Mesendoderm (in vitro differentiated cells): ENCODE measurements around the gene PHACTR1.

Experiments used
- DNase-seq: peaks from one replicate; pipeline ENCODE4 v3.0.0; 2013
- H2AK5ac ChIP-seq: 2 replicates; pipeline ENCODE4 v1.6.1; 2013; ENCODE audit warnings: low read length, inconsistent platforms
- H2BK120ac ChIP-seq: 2 replicates; pipeline ENCODE4 v1.6.1; 2013; ENCODE audit warnings: low read depth, mild to moderate bottlenecking, low read length, moderate library complexity, mixed read lengths
- H2BK15ac ChIP-seq: replicated peaks from 2 replicates; pipeline ENCODE4 v1.6.1; 2013; ENCODE audit warnings: low read depth, mild to moderate bottlenecking, moderate library complexity
- H2BK5ac ChIP-seq: 2 replicates; pipeline ENCODE4 v1.6.1; 2013; ENCODE audit warnings: low read length, inconsistent platforms
- H3K18ac ChIP-seq: 2 replicates; pipeline ENCODE4 v1.6.1; 2013; ENCODE audit warnings: mild to moderate bottlenecking, low read length, mixed read lengths
- H3K23ac ChIP-seq: one replicate; pipeline ENCODE4 v1.6.1; 2013; ENCODE audit warnings: low read length
- H3K27ac ChIP-seq: 2 replicates; pipeline ENCODE4 v1.5.1; 2013; ENCODE audit warnings: low read depth, mild to moderate bottlenecking, inconsistent platforms, low read length, moderate library complexity
- H3K27me3 ChIP-seq: 2 replicates; pipeline ENCODE4 v1.6.1; 2013; ENCODE audit warnings: low read length, control low read depth, mild to moderate bottlenecking, inconsistent platforms; ENCODE audit not compliant: insufficient read depth, poor library complexity
- H3K36me3 ChIP-seq: 2 replicates; pipeline ENCODE4 v1.6.1; 2013; ENCODE audit warnings: low read length, inconsistent platforms; ENCODE audit not compliant: control insufficient read depth, insufficient read depth
- H3K4ac ChIP-seq: one replicate; pipeline ENCODE4 v1.6.1; 2013; ENCODE audit warnings: low read depth, mild to moderate bottlenecking, low read length, moderate library complexity
- H3K4me1 ChIP-seq: 2 replicates; pipeline ENCODE4 v1.6.1; 2013; ENCODE audit warnings: low read depth, low read length, inconsistent platforms; ENCODE audit not compliant: control insufficient read depth
- H3K4me2 ChIP-seq: 2 replicates; pipeline ENCODE4 v1.6.1; 2013; ENCODE audit warnings: low read length
- H3K4me3 ChIP-seq: 2 replicates; pipeline ENCODE4 v1.5.1; 2013; ENCODE audit warnings: mild to moderate bottlenecking, low read length
- H3K56ac ChIP-seq: one replicate; pipeline ENCODE4 v1.6.1; 2013; ENCODE audit warnings: low read length
- H3K79me1 ChIP-seq: 2 replicates; pipeline ENCODE4 v1.6.1; 2013; ENCODE audit warnings: low read length, inconsistent platforms
- H3K79me2 ChIP-seq: 2 replicates; pipeline ENCODE4 v1.6.1; 2013; ENCODE audit warnings: mild to moderate bottlenecking, low read length; ENCODE audit not compliant: control insufficient read depth, insufficient read depth
- H3K9ac ChIP-seq: 2 replicates; pipeline ENCODE4 v1.6.1; 2013; ENCODE audit warnings: low read length, inconsistent platforms
- H4K5ac ChIP-seq: one replicate; pipeline ENCODE4 v1.6.1; 2013; ENCODE audit warnings: low read length
- H4K8ac ChIP-seq: one replicate; pipeline ENCODE4 v1.6.1; 2013; ENCODE audit warnings: low read depth, mild to moderate bottlenecking, control low read depth, low read length, moderate library complexity
- WGBS: extraction: QIAGEN DNeasy Blood & Tissue Kit; methylation state at CpG from one replicate; pipeline ENCODE4 v1.1.7; 2013; ENCODE audit warnings: low lambda C conversion rate, missing lambda C conversion rate; ENCODE audit not compliant: insufficient coverage; ENCODE audit errors: extremely low coverage; 5-methylcytosine and 5-hydroxymethylcytosine counted together

The PHACTR1 gene

GRCh38 chr6:12929678-12930077, 213.1 kb downstream of the PHACTR1 start:
- H3K79me2 ChIP-seq: no peaks in the 10 kb centered on the region
- no peaks in the 10 kb centered on the region for H3K4me1 ChIP-seq
- no peak overlapping the region for H4K5ac ChIP-seq
- H3K79me1 ChIP-seq: no peaks in the 10 kb centered on the region
- H3K36me3 ChIP-seq: no peaks in the 10 kb centered on the region
- H2AK5ac ChIP-seq: no peak overlapping the region
- H3K27ac ChIP-seq: no peak overlapping the region
- H2BK15ac ChIP-seq: no peak overlapping the region
- no CpG with 5 or more reads among the region's 2 CpGs for WGBS
- H3K23ac ChIP-seq: no peak overlapping the region
- H3K27me3 ChIP-seq: no peaks in the 10 kb centered on the region
- H3K9ac ChIP-seq: no peak overlapping the region
- H2BK5ac ChIP-seq: no peak overlapping the region
- H4K8ac ChIP-seq: no peak overlapping the region
- no peak overlapping the region for H3K18ac ChIP-seq
- H3K4me3 ChIP-seq: no peak overlapping the region
- H3K4ac ChIP-seq: no peak overlapping the region
- H3K4me2 ChIP-seq: no peak overlapping the region
- no peak for DNase-seq
- H3K56ac ChIP-seq: no peak overlapping the region
- H2BK120ac ChIP-seq: no peak overlapping the region

GRCh38 chr6:12931639-12932038, 215.1 kb downstream of the PHACTR1 start:
- Histone ChIP-seq H3K4me1 (no peaks in the 10 kb centered on the region), H4K8ac (no peak overlapping the region), H3K36me3 (no peaks in the 10 kb centered on the region), H2BK120ac (no peak overlapping the region), H3K4me3 (no peak overlapping the region), H3K18ac (no peak overlapping the region), H3K4ac (no peak overlapping the region), H3K27me3 (no peaks in the 10 kb centered on the region), H3K56ac (no peak overlapping the region), H2BK15ac (no peak overlapping the region), H2BK5ac (no peak overlapping the region), H4K5ac (no peak overlapping the region), H3K4me2 (no peak overlapping the region), H3K79me2 (no peaks in the 10 kb centered on the region), H3K79me1 (no peaks in the 10 kb centered on the region), H3K27ac (no peak overlapping the region), H2AK5ac (no peak overlapping the region), H3K23ac (no peak overlapping the region), H3K9ac (no peak overlapping the region)
- no peak for DNase-seq
- no CpG with 5 or more reads among the region's 4 CpGs for WGBS

DNA sequence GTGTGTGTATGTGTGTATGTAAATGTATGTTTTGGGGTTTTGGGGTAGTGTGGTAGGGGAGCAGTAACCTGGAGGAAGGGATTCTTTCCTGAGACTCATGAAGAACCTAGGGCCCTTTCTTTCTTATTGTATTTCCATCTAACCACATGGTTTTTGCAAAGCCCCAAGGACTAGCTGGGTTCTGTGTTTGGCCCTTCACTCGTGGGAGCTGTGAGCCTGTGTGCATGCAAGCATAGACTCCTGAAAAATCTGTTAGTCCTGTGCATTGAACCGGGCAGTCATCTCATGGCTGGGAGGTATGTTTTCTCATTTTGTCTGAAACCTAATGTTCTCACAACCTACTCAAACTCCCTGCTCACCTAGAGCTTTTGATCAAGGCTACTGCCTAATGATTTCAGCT, 219.1 kb downstream of the PHACTR1 start:
- no peak overlapping the region for H3K23ac ChIP-seq
- no CpG with 5 or more reads among the region's 2 CpGs for WGBS

GRCh38 chr6:12937971-12938370, 221.4 kb downstream of the PHACTR1 start:
- no peak for DNase-seq
- H3K4me1 ChIP-seq: no peaks in the 10 kb centered on the region
- no peak overlapping the region for H3K27ac ChIP-seq
- H3K56ac ChIP-seq: no peak overlapping the region
- no peak overlapping the region for H2AK5ac ChIP-seq
- no peaks in the 10 kb centered on the region for H3K36me3 ChIP-seq
- no peak overlapping the region for H2BK5ac ChIP-seq
- H4K8ac ChIP-seq: no peak overlapping the region
- no peak overlapping the region for H3K4ac ChIP-seq
- no peak overlapping the region for H4K5ac ChIP-seq
- H3K23ac ChIP-seq: no peak overlapping the region
- no peak overlapping the region for H3K4me3 ChIP-seq
- H3K9ac ChIP-seq: no peak overlapping the region
- WGBS: no CpG with 5 or more reads among the region's 4 CpGs
- no peaks in the 10 kb centered on the region for H3K79me2 ChIP-seq
- H3K79me1 ChIP-seq: no peaks in the 10 kb centered on the region
- H3K4me2 ChIP-seq: no peak overlapping the region
- H2BK15ac ChIP-seq: no peak overlapping the region
- H3K27me3 ChIP-seq: no peaks in the 10 kb centered on the region
- no peak overlapping the region for H2BK120ac ChIP-seq
- no peak overlapping the region for H3K18ac ChIP-seq

More for the DNA sequence above, 219.1 kb downstream of the PHACTR1 start:
- no peak overlapping the region for H2BK15ac ChIP-seq
- H3K9ac ChIP-seq: no peak overlapping the region
- H3K4me2 ChIP-seq: no peak overlapping the region
- no peak overlapping the region for H2BK5ac ChIP-seq
- no peak for DNase-seq
- no peaks in the 10 kb centered on the region for H3K79me2 ChIP-seq
- no peak overlapping the region for H2BK120ac ChIP-seq
- H2AK5ac ChIP-seq: no peak overlapping the region
- no peaks in the 10 kb centered on the region for H3K36me3 ChIP-seq
- H3K4me1 ChIP-seq: no peaks in the 10 kb centered on the region
- H3K27me3 ChIP-seq: no peaks in the 10 kb centered on the region
- H3K27ac ChIP-seq: no peak overlapping the region
- no peaks in the 10 kb centered on the region for H3K79me1 ChIP-seq
- no peak overlapping the region for H4K8ac ChIP-seq
- H3K18ac ChIP-seq: no peak overlapping the region
- no peak overlapping the region for H4K5ac ChIP-seq
- H3K4me3 ChIP-seq: no peak overlapping the region
- H3K56ac ChIP-seq: no peak overlapping the region
- H3K4ac ChIP-seq: no peak overlapping the region

DNA sequence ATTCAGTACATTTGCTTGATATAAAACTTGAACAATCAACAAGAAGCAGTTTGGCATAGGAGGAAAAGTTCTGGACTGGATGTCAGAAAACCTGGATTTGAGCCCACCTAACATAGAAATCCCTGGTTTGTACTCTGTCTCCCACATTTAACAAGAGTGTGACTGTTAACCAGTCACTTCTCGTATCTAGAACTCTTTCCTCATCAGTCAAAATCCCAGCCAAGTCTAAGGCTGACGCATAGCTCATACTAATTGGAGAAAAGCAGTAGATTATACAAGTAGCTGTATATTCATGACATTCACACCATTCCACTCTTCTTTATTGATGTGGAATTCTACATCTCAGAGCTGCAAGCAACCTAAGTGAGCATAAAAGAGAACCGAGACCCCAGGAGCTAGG, 222.7 kb downstream of the PHACTR1 start:
- Histone ChIP-seq H2BK120ac (no peak overlapping the region), H3K4me3 (no peak overlapping the region), H2BK5ac (no peak overlapping the region), H4K8ac (no peak overlapping the region), H3K27ac (no peak overlapping the region), H2BK15ac (no peak overlapping the region), H3K23ac (no peak overlapping the region), H4K5ac (no peak overlapping the region), H3K79me2 (no peaks in the 10 kb centered on the region), H3K79me1 (no peaks in the 10 kb centered on the region), H3K4ac (no peak overlapping the region), H3K4me1 (no peaks in the 10 kb centered on the region), H2AK5ac (no peak overlapping the region), H3K36me3 (no peaks in the 10 kb centered on the region), H3K18ac (no peak overlapping the region), H3K56ac (no peak overlapping the region), H3K27me3 (no peaks in the 10 kb centered on the region), H3K4me2 (no peak overlapping the region), H3K9ac (no peak overlapping the region)
- no CpG with 5 or more reads among the region's 3 CpGs for WGBS
- no peak for DNase-seq

DNA sequence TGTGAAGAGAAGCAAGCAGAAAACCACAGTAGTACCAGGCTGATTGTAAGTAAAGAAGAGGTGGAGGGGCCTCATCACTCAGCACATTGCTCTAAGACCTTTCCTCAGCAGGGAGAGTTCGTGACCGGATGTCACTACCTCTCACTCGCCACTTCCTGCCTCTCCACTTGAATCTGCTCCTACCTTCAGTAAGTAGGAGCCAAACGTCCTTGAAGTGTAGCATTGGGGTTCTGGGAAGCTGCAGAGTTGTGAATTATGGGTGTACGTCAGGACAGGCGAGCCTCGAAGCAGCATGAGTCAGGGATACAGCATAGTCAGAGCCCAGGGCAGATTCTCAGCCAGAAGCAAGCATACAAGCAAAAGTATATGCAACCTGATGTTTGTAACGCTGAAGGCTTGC, 224.9 kb downstream of the PHACTR1 start:
- Histone ChIP-seq H3K4me3 (no peak overlapping the region), H3K79me2 (no peaks in the 10 kb centered on the region), H4K5ac (no peak overlapping the region), H3K79me1 (no peaks in the 10 kb centered on the region), H3K4me1 (no peaks in the 10 kb centered on the region), H2BK120ac (no peak overlapping the region), H3K9ac (no peak overlapping the region), H2BK15ac (no peak overlapping the region), H3K18ac (no peak overlapping the region), H3K27ac (no peak overlapping the region), H3K27me3 (no peaks in the 10 kb centered on the region), H3K56ac (no peak overlapping the region), H3K23ac (no peak overlapping the region), H3K4ac (no peak overlapping the region), H2AK5ac (no peak overlapping the region), H2BK5ac (no peak overlapping the region), H3K36me3 (no peaks in the 10 kb centered on the region), H3K4me2 (no peak overlapping the region), H4K8ac (no peak overlapping the region)
- peak; percentile 3 for DNase-seq
- no CpG with 5 or more reads among the region's 8 CpGs for WGBS
